A204.1 (cell line): ENCODE data around the gene PDE4C.

Experiments used
- FAIRE-seq: peaks from 2 replicates; lab custom pipeline; 2012; peaks lifted over from hg19 to GRCh38; lab: Jason Lieb, UNC

PDE4C gene

GRCh38 chr19:18254546-18255503 is 28.6 kb upstream of the PDE4C start:
- no peak for FAIRE-seq

GRCh38 chr19:18253716-18254115 is 27.5 kb upstream of the PDE4C start:
- no peak for FAIRE-seq

GRCh38 chr19:18253130-18253529 is 26.9 kb upstream of the PDE4C start:
- no peak for FAIRE-seq

- FAIRE-seq = no peak
These were observed 26.1 kb upstream of the PDE4C start for GRCh38 chr19:18252370-18252717.

- no peak for FAIRE-seq
These were observed 25.5 kb upstream of the PDE4C start for GRCh38 chr19:18251587-18252369.

GRCh38 chr19:18249834-18250233 is 23.6 kb upstream of the PDE4C start:
- no peak for FAIRE-seq

GRCh38 chr19:18245297-18245696 is 19.1 kb upstream of the PDE4C start:
- no peak for FAIRE-seq

GRCh38 chr19:18239303-18239702 is 13.1 kb upstream of the PDE4C start:
- FAIRE-seq = no peak

- no peak for FAIRE-seq
These were observed 8.0 kb upstream of the PDE4C start for GRCh38 chr19:18234194-18234593.

GRCh38 chr19:18233224-18233825 is 7.1 kb upstream of the PDE4C start:
- no peak for FAIRE-seq

GRCh38 chr19:18232540-18233223 is 6.4 kb upstream of the PDE4C start:
- FAIRE-seq = no peak

GRCh38 chr19:18231775-18232174 is 5.5 kb upstream of the PDE4C start:
- FAIRE-seq = no peak

- FAIRE-seq = no peak
These were observed 4.9 kb upstream of the PDE4C start for GRCh38 chr19:18230941-18231734.

GRCh38 chr19:18229915-18230314 is 3.7 kb upstream of the PDE4C start:
- no peak for FAIRE-seq

GRCh38 chr19:18229474-18229873 is 3.2 kb upstream of the PDE4C start:
- no peak for FAIRE-seq

GRCh38 chr19:18227781-18228271 is 1.6 kb upstream of the PDE4C start:
- FAIRE-seq = no peak

- FAIRE-seq = no peak
These were observed 930 bp upstream of the PDE4C start for GRCh38 chr19:18226956-18227780.

GRCh38 chr19:18225355-18225701 is 910 bp downstream of the PDE4C start:
- FAIRE-seq = no peak

GRCh38 chr19:18224525-18225354 is 1.5 kb downstream of the PDE4C start:
- peak; percentile 99 for FAIRE-seq
